ENCODE data around the gene HJV.

HJV gene

DNA sequence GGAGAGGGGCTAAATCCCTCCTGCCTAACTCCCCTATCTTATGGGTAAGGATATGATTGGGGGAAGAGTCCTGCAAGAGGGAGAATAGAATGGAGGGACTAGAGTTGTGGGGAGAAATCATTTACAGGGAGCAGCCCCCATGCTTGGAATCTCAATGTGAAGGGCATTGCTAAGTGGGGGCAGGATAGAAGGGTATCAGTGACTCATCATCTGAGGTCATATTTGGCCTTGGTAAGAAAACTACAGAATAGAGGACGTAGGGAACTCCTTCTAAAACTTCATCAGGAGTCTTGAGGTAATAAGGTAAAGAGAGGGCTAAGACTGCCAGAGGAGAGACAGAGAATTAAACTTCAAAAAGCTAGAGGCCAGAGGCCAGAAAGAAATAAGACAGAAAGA, 487 bp downstream of the HJV start:
- no peak for DNase-seq (ENCODE audit: low read depth)

- no peak for DNase-seq (ENCODE audit: low read depth)
These were observed 1.2 kb downstream of the HJV start for GRCh38 chr1:146020058-146021049.

- no peak for DNase-seq (ENCODE audit: low read depth)
These were observed 2.1 kb downstream of the HJV start for GRCh38 chr1:146019231-146020057.

DNA sequence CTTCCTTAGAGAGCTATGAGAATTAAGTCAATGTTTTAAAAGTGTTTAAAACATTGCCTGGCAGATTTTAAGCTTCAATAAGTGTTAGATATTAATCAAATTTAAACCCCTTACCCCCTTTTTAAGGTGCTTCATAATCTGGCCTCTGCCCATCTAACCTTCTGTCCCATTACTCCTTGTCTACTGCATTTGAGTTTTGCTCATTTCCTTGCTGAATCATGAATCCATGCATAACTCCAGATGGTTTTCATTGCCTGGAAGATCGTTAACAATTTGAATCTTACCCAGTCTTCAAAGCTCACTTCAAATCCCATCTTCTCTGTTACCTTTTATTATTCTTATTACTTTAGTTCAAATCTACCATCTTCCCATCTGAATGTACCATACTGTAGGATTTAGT, 4.6 kb downstream of the HJV start:
- DNase-seq (ENCODE audit: low read depth), result no peak

DNA sequence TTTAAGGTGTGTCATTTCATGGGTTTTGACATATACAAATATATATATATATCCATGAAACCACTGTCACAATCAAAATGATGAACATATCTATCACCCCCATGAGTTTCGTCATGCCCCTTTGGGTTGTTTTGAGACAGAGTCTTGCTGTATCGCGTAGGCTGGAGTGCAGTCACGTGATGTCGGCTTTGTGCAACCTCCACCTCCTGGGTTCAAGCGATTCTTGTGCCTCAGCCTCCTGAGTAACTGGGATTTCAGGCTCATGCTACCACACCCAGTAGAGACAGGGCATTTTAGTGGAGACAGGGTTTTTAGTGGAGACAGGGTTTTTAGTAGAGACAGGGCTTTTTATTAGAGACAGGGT, 8.0 kb downstream of the HJV start:
- no peak for DNase-seq (ENCODE audit: low read depth)

- DNase-seq (ENCODE audit: low read depth), result peak; percentile 47
These were observed 8.6 kb downstream of the HJV start for GRCh38 chr1:146012703-146013558.

- no peak for DNase-seq (ENCODE audit: low read depth)
These were observed 11.3 kb downstream of the HJV start for GRCh38 chr1:146010126-146010738.

DNA sequence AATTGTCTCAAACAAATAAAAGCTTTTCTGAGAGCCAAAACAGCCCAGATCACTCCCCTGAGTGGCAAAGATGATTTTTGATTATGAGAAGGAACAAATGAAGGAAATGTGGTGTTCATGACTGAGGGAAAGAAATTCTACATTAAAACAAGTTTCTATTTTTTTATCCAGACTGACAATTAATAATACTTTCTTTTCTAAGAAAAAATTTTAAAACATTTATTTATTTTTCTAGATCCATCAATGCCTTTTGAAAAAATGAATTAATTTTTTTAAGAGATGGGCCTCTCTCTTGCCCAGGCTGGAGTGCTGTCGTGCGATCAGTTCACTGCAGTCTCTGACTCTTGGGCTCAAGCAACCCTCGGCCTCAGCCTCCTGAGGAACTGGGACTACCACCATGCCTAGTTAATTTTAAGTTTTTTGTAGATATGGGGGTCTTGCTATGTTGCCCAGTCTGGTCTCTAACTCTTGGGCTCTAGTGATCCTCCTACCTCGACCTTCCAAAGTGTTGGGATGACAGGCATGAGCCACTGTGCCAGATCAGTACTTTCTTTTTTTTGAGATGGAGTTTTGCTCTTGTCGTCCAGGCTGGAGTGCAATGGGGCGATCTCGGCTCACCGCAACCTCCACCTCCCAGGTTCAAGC, 13.9 kb downstream of the HJV start:
- no peak for DNase-seq (ENCODE audit: low read depth)

DNA sequence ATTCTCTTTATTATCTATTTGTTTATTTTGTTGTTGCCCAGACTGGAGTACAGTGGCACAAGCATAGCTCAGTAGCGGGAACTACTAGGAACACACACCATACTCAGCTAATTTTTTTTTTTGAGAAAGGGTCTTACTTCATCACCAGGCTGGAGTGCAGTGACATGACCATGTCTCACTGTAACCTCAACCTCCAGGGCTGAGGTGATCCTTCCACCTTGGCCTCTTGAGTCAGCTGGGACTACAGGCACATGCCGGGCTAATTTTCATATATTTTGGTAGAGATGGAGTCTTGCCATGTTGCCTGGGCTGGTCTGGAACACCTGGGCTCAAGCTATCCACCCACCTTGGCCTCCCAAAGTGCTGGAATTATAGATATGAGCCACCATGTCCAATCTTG, 19.8 kb downstream of the HJV start:
- DNase-seq (ENCODE audit: low read depth), result no peak

DNA sequence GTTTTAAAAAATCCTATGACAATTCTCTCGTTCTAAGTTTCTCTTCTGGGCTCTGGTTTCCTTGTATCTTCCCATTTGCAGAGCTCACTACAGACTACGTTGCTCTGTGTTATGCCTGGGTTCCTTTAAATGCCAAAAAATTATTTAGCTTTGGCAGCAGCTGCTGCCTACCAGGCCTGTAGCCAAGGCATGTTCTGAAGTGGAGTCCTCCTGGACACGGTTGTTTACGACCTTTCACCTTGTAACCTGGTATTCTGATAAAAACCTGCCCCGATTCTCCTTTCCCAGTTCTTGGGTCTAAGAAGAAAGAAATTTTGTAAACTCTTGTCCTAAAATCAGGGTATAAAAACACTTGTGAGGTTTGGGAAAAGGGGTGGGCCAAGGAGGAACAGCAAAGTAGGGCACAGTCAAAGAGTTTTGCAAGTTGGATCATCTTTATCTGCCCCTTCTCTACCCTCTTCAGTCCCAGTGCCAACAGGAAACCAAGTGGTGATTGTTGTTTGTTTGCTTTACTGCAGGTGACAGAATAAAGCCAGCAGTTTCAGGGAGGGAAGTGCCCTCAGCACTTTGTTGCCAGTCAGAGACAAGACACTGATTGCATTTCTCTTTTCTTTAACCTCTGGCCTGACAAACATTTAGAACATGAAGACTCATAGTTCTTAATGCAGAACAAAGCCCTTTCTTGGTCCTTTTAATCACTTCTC, 22.1 kb downstream of the HJV start:
- DNase-seq (ENCODE audit: low read depth), result no peak

GRCh38 chr1:145997718-145998023, 23.9 kb downstream of the HJV start:
- no peak for DNase-seq (ENCODE audit: low read depth)

- DNase-seq (ENCODE audit: low read depth), result peak; percentile 51
These were observed 24.4 kb downstream of the HJV start for GRCh38 chr1:145997016-145997717.

- peak; percentile 94 for DNase-seq (ENCODE audit: low read depth)
These were observed 25.0 kb downstream of the HJV start, which contains the start of gene TXNIP for GRCh38 chr1:145996433-145997015. Gene TXNIP (minus strand): TSS chr1:145996579. CDS start chr1:145996266, 313 bp downstream.

DNA sequence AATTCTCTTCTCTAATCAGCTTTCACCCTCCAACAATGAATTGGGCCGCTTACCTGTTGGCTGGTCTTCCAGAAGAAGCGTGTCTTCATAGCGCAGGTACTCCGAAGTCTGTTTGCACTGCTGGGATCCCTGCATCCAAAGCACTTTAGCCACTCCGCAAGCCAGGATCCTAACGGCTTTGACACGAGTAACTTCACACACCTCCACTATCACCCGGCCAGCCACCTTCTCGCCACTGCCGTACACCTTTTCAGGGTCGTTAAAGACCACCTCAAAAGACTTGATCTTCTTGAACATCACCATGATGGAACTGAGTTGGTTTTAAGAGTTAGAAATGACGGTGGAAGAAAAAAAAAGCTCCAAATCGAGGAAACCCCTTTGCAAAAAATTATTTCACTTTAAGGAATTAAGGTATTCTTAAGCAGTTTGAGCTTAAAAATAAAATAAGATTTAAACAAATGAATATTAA, 25.5 kb downstream of the HJV start:
- no peak for DNase-seq (ENCODE audit: low read depth)

- DNase-seq (ENCODE audit: low read depth), result no peak
These were observed 26.2 kb downstream of the HJV start for GRCh38 chr1:145995148-145995881.

DNA sequence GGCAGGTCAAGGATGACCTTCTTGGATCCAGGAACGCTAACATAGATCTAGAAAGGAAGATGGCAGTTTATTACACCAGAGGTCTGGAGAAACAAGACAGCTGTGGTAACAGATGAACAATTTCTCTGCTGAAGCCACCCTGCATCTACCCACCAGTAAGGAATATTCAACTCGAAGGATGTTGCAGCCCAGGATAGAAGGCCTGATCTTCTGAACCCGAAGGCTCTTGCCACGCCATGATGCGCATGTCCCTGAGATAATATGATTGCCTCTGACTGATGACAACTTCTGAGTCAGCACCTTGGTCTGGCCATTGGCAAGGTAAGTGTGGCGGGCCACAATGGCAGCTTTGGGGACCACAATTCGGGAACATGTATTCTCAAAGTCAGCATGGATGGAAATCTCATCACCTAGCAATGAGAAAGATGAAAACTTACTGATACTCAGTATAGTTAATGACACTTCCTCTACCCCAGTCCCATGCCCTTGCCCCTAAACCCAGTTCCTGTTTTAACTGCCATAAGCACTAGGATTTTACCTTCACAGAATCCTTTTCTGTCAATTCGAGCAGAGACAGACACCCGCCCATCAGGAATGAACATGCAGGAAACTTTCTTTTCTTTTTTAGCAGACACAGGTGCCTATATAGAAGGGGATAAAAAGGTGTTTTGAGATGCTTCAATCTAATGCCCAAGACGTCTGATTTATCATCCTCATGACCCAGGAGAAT, 27.0 kb downstream of the HJV start:
- peak; percentile 43 for DNase-seq (ENCODE audit: low read depth)

- no peak for DNase-seq (ENCODE audit: low read depth)
These were observed 27.7 kb downstream of the HJV start for GRCh38 chr1:145993618-145994390.
